Stromal cell of bone marrow (primary cell): ENCODE data around the gene NCKAP5.
A peak's percentile ranks its signal among the peaks of the same experiment; 100 is the strongest.

Source experiments
- DNase-seq: peaks from one replicate; pipeline ENCODE4 v3.0.0-alpha.2; 2012; ENCODE audit warnings: low read depth

Gene NCKAP5

DNA sequence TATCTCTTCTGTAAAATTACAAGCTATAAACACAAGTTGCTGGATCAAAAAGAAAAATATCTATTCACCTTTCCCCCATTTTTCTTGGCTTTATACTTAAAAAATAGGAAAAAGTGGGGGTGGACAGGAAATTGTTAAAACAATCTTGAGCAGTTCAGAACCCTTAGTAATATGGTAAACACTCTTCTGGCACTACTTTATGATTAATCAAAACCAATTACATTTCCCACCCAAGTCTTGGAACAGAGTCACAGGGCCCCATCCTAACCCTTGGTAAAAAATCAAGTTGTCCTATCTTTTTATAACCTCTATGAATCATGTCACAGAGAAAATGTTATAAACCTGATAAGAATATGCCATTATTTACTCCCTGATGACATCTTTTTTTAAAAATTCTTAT lies 570.0 kb downstream of the NCKAP5 start:
- DNase-seq = no peak

DNA sequence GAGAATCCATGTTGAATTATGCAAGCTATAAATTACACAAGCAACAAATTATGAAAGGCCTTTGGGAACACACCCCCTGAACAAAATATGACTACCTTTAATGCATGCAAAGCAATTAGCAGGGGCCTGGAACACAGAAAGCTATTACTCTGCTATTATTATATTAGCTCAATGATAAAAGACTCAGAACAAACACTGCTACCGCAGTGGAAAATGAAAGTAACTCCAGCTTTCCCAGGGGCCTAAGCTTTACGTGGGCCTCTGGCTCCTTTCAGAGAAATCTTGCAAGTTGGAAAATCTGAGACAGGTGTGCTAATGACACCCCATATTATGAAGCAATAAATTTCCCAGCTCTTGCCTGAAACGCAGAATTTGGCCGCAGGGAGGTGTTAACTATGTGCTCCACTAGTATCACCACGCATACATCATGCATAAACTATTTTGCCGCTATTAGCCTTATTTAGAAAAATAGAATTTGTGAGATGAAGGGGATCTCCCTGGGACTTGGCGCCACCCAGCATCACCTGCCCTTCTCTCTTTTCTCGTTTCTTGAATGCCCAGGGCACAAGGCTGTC lies 576.7 kb downstream of the NCKAP5 start:
- no peak for DNase-seq

DNA sequence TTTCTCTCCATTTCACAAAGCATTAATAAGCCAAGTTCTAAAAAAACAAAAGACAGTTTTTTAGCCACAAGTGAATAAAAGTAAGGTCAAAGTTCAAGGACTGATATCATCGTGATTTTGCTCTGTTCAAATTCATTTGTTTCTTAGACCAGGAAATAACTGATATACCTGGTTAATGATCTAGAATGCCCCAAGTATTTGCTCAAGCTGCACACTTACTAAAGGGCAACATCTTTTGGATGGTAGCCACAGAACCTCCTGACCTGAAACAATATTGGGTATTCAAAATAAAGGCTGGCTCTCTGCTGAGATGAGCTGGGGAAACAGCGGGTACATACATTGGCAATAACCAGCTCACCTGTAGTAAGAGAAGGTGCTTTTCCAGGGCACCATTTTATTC lies 583.5 kb downstream of the NCKAP5 start:
- no peak for DNase-seq

DNA sequence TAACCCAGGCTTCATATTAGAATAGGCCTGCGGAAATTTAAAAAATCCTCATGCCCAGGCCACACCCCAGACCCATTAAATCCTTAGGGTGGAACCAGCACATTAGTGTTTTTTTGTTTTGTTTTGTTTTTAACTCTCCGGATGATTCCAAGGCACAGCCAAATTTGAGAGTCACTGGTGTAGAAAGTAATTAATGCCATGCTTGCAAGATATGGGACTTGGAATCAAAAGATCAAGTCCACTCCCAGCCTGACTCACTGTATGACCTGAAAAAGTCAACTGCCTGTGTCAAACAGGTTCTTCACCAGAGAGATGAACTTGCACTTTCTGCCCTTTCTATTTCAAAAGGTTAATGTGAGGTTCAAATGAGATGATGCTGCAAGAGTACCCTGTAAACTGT lies 588.0 kb downstream of the NCKAP5 start:
- DNase-seq = no peak

DNA sequence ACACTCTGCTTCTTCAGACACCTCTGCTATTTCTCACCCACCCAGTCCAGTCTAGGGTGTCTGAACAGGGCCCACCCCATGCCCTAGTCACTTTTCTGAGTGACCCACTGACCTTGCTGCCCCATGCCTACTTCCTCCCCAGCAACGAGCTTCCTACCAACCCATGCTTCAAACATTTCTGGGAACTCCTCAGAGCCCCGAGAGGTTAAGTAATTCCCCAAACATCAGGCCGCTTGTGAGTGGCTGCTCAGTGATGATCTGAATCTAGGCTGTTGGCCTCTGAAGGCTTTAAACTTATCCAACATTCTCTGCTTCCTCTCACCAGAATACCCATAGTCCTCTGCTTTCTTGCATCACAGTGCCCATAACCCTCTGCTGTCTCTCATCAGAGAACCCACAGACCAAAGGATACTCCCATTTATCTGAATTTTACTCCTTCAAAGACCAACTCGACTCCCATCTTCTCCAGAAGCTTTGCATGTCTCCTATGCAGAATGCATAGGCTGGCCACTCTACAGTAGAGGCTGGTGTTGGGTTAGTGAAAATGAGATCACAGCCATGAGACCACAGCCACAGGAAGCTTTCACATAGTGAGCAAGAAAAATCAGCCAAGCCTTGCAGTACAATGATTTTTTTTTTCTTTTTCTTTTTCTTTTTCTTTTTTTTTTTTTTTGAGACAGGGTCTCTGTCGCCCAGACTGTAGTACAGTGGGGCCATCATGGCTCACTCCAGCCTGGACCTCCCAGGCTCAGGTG lies 588.7 kb downstream of the NCKAP5 start:
- no peak for DNase-seq

DNA sequence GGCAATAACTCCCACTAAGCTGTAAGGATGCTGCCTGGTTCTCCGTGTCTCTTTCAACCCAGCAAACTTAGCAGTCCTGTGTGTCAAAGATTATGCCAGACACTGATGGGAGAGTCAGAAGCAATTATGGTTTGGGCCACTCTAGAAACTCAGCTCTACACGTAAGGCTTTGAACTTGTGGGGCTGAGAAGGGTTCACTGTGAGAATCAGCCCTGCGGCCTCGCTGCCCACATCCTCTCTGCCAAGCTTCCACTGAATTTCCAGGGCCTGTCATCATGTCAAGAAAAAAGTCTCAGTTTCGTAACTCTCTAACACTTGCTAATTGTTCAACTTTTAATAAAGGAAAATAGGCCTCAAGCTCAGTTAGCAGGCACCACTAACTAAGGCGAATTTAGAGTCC lies 589.4 kb downstream of the NCKAP5 start:
- no peak for DNase-seq

DNA sequence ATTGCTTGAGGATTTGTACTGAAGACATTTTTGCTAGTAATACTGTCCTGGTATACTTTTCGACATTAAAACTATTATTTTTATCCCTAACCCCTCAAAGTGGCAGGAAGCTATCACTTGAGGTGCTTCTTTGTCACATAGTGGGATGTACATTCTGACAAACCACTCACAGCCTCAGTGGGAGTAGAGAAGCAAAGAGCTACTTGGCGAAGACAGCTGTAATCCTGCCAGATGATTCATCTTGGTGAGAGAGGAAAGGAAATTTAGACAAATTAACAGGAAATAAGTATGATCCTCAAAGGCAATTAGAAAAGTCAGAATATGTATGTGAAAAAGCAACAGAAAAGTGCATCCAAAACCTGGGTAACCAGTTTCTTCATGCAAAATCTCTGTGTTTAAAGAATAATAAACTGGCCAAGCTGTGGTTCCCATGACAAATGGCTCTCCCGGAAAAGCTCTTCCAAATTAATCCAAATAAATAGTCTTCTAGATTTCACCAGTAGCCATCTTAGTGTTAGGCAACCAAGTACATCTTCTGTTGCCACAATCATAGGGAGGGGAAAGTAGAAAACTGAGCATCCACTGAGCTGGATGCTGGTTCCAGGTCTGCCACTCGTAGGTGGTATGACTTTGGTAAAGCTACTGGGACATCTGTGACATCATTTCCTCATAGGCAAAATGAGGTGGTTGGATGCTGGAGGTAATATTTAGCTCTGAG lies 590.3 kb downstream of the NCKAP5 start:
- DNase-seq = peak; percentile 56

DNA sequence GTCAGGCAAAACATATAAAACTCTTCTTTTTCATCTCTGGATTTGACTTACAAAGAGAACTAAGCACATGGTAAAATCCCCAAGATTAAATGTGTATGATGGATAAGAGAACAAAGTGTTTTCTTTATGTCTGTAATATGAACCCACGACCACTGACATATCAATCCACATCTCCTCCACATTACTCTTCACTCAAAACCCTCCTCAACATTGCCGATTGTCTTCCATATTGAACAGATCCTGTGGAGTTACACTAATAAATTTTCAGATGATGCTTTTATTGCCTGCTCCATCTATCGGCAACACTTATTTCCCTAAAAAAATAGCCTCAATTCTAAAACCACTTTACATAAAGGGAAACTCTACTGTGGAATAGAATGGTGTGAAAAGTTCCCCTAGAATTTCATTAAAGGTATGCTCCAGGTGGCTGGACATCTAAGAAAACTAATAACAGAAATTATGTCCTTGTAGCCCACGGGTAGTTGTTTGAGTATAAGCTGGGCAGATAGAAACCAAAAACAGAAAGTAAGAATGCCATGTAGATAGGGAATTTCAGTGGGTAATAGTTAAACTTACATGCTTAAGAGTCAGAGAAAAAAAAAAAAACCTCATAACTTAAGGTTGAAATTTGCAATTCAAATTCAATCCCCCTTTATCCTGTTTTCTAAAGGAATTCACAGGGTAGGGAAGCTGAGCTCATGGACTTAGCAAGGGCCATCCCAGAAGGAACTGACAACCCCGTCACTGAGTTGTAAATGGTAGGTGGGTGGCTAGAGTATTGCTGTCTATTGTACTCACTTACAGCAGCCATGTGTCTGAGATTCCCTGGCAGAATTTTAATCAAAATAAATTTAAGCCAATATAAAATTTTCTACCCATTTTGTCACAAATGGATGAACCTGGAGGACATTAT lies 592.8 kb downstream of the NCKAP5 start:
- DNase-seq = no peak

DNA sequence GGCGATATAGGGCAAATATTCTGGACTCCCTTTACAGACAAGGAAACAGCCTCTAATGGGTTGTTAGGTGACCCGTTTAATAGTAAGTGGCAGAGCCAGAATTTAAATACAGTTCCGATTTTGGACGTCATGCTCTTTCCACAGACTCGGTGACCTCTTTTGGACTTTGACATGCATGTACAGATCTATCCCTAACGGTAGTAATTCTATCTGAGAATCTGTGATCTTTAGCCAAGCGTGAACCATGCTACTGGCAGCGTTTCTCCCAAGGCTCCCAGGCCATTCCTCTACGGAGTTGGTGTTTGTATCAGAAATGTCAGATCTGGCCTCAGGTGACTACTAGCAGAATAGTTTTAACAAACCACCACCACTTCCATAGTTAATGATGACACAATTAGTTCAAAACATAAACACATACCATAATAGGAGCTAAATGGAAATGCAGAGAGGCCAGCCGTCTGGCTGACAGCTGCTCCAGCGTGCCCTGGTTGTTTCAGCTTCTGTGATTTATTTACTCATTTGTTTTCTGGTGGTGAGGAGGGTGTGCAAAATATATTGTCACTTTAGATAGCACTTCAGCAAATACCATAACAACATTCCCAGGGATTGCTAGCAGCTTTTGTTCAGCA lies 593.7 kb downstream of the NCKAP5 start:
- DNase-seq = no peak

DNA sequence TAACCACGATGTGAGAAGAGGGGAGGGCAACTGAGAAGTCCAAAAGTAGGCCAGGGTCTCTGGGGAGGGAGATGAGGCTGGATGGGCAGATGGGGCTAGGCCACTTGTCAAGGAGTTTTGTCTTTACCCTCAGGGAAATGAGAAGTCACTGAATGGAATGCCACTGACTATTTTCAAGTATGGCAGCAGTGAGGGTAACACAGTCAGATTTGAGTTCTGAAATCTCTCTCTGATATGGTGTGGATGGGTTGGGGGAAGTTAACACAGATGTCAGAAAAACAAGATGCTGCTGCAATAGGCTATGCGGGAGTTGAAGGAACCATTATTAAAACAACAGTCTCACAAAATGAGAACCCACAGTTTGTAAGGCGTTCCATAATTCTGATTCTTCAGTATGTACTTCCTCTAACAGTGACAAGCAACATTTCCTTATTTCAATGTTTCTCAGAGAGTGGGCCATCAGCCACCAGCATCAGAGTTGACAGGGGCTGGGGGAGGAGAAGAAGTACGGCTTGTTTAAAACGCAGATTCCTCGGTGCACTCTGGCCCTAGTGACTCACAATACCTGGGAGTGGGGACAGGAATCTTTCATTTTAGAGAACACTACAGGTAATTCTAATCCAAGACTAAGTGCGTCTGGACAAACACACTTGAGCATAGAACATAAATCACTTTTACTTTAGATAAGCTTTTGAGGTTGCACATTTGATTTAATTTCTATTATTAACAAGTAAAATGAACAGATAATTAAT lies 596.8 kb downstream of the NCKAP5 start:
- DNase-seq = no peak

DNA sequence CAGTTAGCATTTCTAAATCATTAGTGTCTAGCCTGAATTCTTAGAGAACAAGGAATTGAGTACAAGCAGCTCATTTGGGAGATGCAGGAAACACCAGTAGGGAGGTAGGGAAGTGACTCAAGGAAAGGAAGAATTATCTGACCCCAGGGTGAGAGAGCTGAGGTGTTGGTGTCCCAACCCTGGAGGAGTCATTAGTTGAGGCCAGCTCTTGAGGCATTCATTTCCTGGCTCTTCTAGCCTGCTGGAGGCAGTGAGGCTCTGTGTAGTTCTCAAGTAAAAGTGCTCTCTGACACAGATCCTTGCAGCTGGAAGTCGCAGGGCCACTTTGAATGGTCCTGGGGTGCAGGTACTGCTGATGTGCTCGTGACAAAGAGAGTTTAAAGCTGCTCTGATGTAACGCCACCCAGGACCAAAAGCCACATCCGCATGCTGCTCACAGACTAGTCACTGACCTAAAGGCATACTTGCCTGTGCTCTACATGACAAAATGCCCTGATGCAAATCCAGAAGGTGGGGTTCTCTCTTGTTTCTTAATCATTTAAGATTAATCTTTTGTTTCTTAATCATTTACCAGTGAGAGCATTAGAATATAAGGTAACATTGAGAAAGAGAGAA lies 598.8 kb downstream of the NCKAP5 start:
- no peak for DNase-seq

DNA sequence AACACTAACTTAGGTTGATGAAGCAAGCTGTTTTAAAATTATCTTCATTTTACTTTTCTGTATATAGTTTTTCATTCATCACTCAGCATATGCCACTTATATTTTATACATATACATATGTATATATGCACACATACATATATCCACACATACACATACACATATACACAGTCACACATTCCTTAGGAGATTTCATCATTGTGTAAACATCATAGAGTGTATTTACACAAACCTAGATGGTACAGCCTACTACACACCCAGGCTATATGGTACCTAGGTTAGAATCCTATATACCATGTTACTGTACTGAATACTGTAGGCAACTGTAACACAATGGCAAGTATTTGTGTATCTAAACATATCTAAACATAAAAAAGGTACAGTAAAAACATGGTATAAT lies 602.8 kb downstream of the NCKAP5 start:
- DNase-seq = no peak

DNA sequence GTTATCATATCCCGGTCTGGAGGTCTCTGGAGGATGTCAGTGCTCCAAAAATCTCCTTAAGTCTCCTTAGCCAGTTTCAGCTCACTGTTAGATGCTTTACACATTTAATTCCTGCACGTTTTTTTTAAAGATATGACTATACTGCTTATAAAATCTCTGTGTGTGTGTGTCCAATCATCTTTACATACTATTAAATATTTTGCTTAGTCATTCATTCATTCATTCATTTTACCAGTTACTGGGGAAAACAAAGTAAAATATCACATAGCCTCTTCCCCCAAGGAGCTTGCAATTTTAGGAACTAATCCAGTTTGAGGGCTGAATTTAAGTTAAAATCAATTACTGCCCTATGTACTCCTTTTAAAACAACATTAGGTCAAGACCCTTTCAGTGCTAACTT lies 605.1 kb downstream of the NCKAP5 start:
- no peak for DNase-seq

DNA sequence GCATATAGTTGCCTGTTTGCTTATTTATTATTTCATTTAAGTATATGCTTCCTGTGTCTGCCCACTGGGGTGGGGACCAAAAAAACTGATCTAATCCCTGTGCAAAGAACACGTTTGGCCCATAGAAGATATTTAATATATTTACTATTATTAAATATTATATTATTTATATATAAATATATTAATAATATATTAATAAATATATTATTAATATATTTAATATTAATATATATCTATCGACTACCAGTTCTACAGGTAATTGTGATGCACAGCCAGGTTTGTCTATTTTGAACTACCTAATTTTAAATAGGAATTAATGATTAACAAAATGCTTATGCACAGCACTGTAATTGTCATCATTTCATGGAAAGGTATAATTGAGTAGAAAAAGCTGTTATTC lies 609.4 kb downstream of the NCKAP5 start:
- DNase-seq = no peak

DNA sequence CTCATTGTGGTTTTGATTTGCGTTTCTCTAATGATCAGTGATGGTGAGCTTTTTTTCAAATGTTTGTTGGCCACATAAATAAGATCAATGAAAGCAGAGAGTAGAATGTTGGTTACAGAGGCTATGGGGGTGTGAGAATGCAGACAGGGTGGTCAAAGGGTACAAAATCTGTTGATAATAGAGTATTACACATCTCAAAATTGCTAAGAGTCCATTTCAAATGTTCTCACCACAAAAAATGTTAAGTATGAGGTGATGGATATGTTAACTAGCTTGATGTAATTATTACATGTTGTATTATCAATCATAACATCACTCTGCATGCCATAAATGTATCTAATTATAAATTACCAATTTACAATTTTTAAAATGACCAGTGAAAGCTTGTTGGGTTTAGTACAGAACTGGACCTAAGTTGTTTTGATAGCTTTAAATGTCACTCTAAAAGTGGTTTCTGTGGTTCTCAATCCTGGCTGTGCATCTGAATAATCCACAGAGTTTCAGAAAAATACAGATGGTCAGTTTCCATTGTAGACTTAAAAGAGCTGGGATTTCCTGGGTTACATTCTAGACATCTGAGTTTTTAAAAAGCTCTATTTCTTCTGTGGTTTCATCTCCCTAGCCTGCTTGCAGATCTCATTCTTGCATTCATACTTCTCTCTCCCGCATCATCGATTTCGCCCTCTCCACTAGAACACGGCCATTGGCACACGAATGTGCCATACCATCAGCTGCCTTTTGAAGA lies 612.2 kb downstream of the NCKAP5 start:
- DNase-seq = no peak

DNA sequence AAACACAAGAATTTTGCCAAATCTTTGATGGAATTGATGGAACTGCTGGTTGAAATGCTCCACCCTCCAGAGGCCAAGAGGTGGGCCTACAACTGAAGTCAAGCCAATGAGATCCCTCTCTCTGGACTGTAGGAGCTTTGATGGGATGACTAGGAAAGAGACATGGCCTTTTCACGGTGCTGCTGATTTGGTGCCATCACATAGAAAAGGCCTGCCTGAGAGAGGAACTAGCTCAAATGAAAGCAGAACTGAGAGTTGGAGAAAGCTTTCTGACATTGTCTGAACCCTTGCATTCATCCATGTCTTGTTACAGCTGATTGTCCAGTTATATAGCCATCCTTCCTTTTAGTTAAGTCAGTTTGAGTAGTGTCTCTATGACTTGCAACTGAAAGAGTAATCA lies 614.5 kb downstream of the NCKAP5 start:
- no peak for DNase-seq

DNA sequence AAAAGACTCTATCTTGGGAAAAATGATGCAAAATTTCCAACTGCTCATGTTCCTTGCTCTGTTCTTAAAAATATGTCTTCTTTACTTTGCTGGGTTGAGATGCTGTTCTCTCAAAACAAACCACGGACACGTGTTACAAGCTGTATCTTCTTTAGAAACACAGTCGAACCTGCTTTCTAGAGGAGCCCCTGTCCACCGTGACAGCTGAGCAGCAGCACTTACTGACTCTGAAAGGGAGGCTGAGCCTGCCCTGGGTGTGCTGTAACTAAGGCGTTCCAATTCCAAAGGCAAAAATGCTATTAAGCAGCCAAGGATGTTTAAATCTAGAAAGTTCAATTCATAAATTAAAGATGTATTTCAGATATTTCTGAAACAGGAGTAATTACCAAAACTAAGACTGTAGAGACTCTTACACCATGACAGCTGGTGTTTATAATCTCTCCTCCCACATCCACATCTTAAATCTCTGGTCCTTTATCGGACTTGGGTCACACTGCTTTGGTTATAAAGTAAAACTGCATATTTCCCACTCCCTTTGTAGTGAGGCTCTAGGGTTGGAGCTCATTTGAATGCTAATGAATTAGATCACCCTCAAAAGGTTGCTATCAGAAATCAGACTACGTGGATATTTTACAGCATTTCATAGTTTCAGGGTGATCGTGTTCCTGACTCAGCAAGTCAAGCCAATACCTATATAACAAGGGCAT lies 617.1 kb downstream of the NCKAP5 start:
- DNase-seq = no peak

DNA sequence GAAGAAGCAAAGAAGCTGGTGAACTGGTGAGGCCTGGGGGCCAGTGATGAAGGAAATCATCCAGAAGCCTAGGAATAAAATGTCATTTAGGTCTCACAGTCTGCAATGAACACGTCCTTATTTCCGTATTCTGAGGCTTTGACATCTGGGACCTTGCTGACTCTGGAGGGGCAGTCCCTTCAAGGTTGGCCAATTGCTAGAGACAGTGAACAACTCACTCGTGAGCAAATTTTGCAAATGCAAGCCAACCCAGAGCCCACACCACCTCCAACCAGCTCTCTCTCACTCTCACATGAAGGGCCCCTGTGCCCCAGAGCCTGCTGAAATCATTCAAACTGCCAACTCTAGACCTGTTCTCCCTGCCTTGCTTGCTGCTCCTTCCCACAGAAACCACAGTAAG lies 619.2 kb downstream of the NCKAP5 start:
- no peak for DNase-seq

DNA sequence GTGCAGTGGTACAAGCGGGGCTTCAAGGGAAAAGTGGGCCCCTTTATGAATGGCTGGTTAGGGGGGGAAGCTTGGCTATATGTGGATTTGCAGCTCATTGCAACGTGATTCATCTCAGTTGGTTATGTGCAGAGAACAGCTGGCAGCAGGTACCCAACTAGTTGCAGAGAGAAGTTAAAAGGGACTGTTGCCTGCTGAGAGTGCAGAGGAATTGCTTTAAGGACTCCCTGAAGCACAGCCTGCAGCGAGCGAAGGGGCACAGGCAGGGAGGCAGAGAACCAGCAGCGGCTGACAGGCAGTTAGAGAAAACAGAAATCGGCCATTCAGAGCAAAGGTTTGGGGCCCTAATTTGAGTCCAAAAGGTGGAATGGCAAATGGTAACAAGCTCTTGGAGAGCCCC lies 620.1 kb downstream of the NCKAP5 start:
- no peak for DNase-seq
